Measurements from ENCODE around the gene UBALD1. TPM values are rescaled to one million over a fixed set of nuclear protein-coding genes. Genes with fewer than 3 reads are reported as not detected.

The UBALD1 gene
- 14.4 and 16.6 TPM in 2 replicates for total RNA-seq (2013; cell fraction: nucleolus; rRNA removed)
- total RNA-seq (2014; rRNA removed) (9.6 and 15.7 TPM in 2 replicates), total RNA-seq (2014; rRNA removed; fragmentation: Illumina TruSeq; extraction: Trizol) (3.7 and 4.3 TPM in 2 replicates), total RNA-seq (2021) (24.2 and 32.7 TPM in 2 replicates), polyA plus RNA-seq (2011; rRNA removed) (0.94 and 2.6 TPM in 2 replicates), polyA plus RNA-seq (2014; fragmentation: Illumina TruSeq; extraction: Trizol) (0.35 and 2.7 TPM in 2 replicates), polyA plus RNA-seq (2014; fragmentation: Nextera tagmentation; extraction: Ambion mirVana) (under 1 TPM; 0.05 to 0.82 TPM), polyA plus RNA-seq (2014; rRNA removed) (23.1 and 29.7 TPM in 2 replicates), polyA plus RNA-seq (2016; fragmentation: Nextera tagmentation; extraction: Ambion mirVana) (1 to 10 TPM; 6.5 to 9.3 TPM), polyA minus RNA-seq (2011; rRNA and poly(A)+ RNA removed) (1.0 and 3.6 TPM in 2 replicates), Bru-seq, nascent RNA (percentile 72 among the genes with signal in this experiment), BruChase-seq, experiment 1, labeled RNA remaining after a 6-hour chase (percentile 69 among the genes with signal in this experiment), BruChase-seq, experiment 2, labeled RNA remaining after a 2-hour chase (percentile 79 among the genes with signal in this experiment)
- polyA plus RNA-seq (2011; ENCODE audit: low read depth), result 5.6 TPM
- 4.2 and 7.8 TPM in 2 replicates for polyA plus RNA-seq (2011; cell fraction: cytosol; rRNA removed)
- 17.7 and 29.2 TPM in 2 replicates for polyA plus RNA-seq (2011; cell fraction: nucleus; rRNA removed)
- polyA plus RNA-seq (2012), result 13.8 and 35.9 TPM in 2 replicates
- 4.4 and 5.0 TPM in 2 replicates for polyA minus RNA-seq (2011; cell fraction: cytosol; rRNA and poly(A)+ RNA removed)
- polyA minus RNA-seq (2011; cell fraction: nucleus; rRNA and poly(A)+ RNA removed), result 7.3 and 20.9 TPM in 2 replicates
- long read RNA-seq, experiment 1, result 0 reads
- long read RNA-seq, experiment 2, result 0 reads

DNA sequence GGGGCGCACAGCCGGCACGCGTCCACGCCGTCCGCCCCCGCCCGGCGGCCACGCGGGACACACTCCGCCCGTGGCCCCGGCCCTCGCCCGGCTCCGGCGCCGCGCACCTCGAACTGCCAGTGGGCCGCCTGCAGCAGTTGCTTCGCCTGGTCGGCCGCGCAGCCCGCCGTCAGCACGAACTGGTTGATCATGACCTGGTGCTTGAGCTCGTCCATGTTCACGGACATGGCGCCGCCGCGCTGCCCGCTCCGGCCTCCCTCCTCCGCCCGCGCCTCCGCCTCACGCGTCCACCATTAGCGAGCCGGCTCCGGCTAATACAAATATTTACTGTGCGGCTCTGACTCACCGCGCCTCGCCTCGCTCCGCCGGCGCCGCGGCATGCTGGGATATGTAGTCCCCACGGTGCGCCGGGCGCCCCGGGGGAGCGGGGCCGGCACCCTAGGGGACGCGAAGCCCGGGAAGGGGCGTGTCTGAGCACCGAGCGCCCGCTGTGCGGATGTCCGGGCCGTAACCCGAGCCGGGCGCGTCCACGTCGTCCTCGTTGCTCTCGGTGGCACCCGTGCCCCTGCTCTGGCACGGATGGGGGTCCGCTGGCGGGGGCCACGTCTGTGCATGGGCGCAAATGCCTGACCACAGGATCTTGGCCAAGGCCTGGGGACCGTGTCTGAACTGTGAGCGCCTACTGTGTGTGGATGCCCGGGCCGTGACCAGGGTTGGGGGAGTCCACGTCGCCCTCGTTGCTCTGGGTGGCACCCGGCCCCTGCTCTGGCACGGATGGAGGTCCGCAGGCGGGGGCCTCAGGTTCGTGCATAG is at the start of gene UBALD1:
Gene UBALD1 (minus strand): TSS at position 318 of the 813 bp plus-strand sequence. CDS start 91 bp downstream, at position 227.
- Histone ChIP-seq H2AFZ (ENCODE audit: control insufficient read depth, low read depth, low read length) (peak within 1 kb of the TSS; percentile 98), H3K36me3 (ENCODE audit: control insufficient read depth in 2 of 2, insufficient read depth in 2 of 2, low read length in 1 of 2) (no peaks in the 10 kb centered on the region; a peak in 1 of 4 replicates), H3K4me1 (ENCODE audit: control insufficient read depth, insufficient read depth, low read length) (peaks cover 20% of the 10 kb centered on the region), H3K9me3 (replicated peaks; ENCODE audit: control insufficient read depth, insufficient read depth, low read length) (no peaks in the 10 kb centered on the region), H3K79me2 (ENCODE audit: control insufficient read depth, insufficient read depth, low read length) (peaks cover 31% of the 10 kb centered on the region), H4K20me1 (ENCODE audit: control insufficient read depth, insufficient read depth) (no peaks in the 10 kb centered on the region), H3K4me2 (ENCODE audit: control insufficient read depth, insufficient read depth) (peak within 1 kb of the TSS; percentile 93), H3K27me3 (replicated peaks in 1 of 2; ENCODE audit: control insufficient read depth in 2 of 2, insufficient read depth in 2 of 2, low read length in 1 of 2) (no peaks in the 10 kb centered on the region), H3K9ac (ENCODE audit: control insufficient read depth, insufficient read depth, low read length) (peak within 1 kb of the TSS; percentile 80), H3K27ac (ENCODE audit: control insufficient read depth, insufficient read depth) (peak within 1 kb of the TSS; percentile 88), H3K4me3 (peak within 1 kb of the TSS; percentile 72)
- WGBS (ENCODE audit: insufficient coverage, insufficient replicate concordance, low lambda C conversion rate, missing lambda C conversion rate), result 2% methylated on average over 92 of the region's 100 CpGs
- peak; percentile 77 for ATAC-seq
- ChIA-PET POLR2A (interaction anchor here (0.9 to 2.0 kb wide), 2 partner anchors 9 to 201 kb away, joined by 3 to 5 read pairs; no protein-coding TSS in a partner anchor), SMC1A (ENCODE audit: uncharacterized antibody, unreplicated experiment) (no interaction called here), CTCF (interaction anchor here (0.6 kb wide), 1 partner anchor 9 kb away, joined by 3 read pairs; the partner anchor contains the start of gene MGRN1), RAD21 (ENCODE audit: unreplicated experiment) (no interaction called here)
- peak; percentile 48 for DNase-seq (ENCODE audit: low read depth, low spot score)
- no TSS peak for BruUV-seq (replicated peaks)
- in situ Hi-C loops (cut with MboI), result loop anchor here (10.0 kb wide), 1 partner anchor 340 kb away; the partner anchor contains the start of gene SEC14L5
- intact Hi-C loops (cut with micrococcal nuclease; ENCODE audit: unreplicated experiment), result loop anchor here (10.0 kb wide), 3 partner anchors 100 to 190 kb away; partner anchors contain the start of genes DNAJA3 and ROGDI
- FAIRE-seq, result peak; percentile 83
- TF ChIP-seq SMARCA5 (IDR thresholded peaks at IDR 0.05) (peak; percentile 35), SRF (IDR thresholded peaks at IDR 0.05; ENCODE audit: low read depth in 2 of 2, low read length in 2 of 2) (peak; percentile 28 to 65; a peak in 2 of 4 replicates), ZNF24 (IDR thresholded peaks at IDR 0.05) (no peak), SIN3A (IDR thresholded peaks at IDR 0.05; ENCODE audit: low read depth, low read length) (peak; percentile 69; the same call in 1 of the 2 replicates), RUNX3 (IDR thresholded peaks at IDR 0.05; ENCODE audit: low read length) (peak; percentile 43), CREB1 (IDR thresholded peaks at IDR 0.05; ENCODE audit: low read depth) (peak; percentile 89), MYB (IDR thresholded peaks at IDR 0.05; ENCODE audit: borderline replicate concordance, low read depth, low read length) (no peak), SREBF1 (IDR thresholded peaks at IDR 0.05; ENCODE audit: low read length) (peak; percentile 67), HDGF (IDR thresholded peaks at IDR 0.05) (peak; percentile 72), CBFB (IDR thresholded peaks at IDR 0.05; ENCODE audit: low read depth) (no peak), FOS (IDR thresholded peaks at IDR 0.05; ENCODE audit: borderline replicate concordance, extremely low read depth, insufficient read length) (no peak), ZNF217 (IDR thresholded peaks at IDR 0.05) (no peak), IKZF2 (IDR thresholded peaks at IDR 0.05) (no peak), KAT2A (conservative IDR thresholded peaks at IDR 0.05; ENCODE audit: control insufficient read depth, low read depth, low read length) (no peak), PML (IDR thresholded peaks at IDR 0.05; ENCODE audit: low read length) (peak; percentile 53; the same call in 1 of the 2 replicates), LARP7 (IDR thresholded peaks at IDR 0.05) (peak; percentile 55), NR2C1 (IDR thresholded peaks at IDR 0.05) (no peak; the same call in 1 of the 2 replicates), RAD51 (IDR thresholded peaks at IDR 0.05) (no peak)
- TF ChIP-seq, protein P1, sequence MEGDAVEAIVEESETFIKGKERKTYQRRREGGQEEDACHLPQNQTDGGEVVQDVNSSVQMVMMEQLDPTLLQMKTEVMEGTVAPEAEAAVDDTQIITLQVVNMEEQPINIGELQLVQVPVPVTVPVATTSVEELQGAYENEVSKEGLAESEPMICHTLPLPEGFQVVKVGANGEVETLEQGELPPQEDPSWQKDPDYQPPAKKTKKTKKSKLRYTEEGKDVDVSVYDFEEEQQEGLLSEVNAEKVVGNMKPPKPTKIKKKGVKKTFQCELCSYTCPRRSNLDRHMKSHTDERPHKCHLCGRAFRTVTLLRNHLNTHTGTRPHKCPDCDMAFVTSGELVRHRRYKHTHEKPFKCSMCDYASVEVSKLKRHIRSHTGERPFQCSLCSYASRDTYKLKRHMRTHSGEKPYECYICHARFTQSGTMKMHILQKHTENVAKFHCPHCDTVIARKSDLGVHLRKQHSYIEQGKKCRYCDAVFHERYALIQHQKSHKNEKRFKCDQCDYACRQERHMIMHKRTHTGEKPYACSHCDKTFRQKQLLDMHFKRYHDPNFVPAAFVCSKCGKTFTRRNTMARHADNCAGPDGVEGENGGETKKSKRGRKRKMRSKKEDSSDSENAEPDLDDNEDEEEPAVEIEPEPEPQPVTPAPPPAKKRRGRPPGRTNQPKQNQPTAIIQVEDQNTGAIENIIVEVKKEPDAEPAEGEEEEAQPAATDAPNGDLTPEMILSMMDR (IDR thresholded peaks at IDR 0.05 in 2 of 3, conservative IDR thresholded peaks at IDR 0.05 in 1 of 3; ENCODE audit: control insufficient read depth in 2 of 3, extremely low read depth in 1 of 3, insufficient read depth in 1 of 3, low read depth in 3 of 3, low read length in 3 of 3), result no peak
- TF ChIP-seq, protein P2, sequence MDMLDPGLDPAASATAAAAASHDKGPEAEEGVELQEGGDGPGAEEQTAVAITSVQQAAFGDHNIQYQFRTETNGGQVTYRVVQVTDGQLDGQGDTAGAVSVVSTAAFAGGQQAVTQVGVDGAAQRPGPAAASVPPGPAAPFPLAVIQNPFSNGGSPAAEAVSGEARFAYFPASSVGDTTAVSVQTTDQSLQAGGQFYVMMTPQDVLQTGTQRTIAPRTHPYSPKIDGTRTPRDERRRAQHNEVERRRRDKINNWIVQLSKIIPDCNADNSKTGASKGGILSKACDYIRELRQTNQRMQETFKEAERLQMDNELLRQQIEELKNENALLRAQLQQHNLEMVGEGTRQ (IDR thresholded peaks at IDR 0.05; ENCODE audit: borderline replicate concordance, low read depth, low read length), result no peak

Measured in GM12878 (cell line).